ENCODE measurements around the gene NTF3.

NTF3 gene

DNA sequence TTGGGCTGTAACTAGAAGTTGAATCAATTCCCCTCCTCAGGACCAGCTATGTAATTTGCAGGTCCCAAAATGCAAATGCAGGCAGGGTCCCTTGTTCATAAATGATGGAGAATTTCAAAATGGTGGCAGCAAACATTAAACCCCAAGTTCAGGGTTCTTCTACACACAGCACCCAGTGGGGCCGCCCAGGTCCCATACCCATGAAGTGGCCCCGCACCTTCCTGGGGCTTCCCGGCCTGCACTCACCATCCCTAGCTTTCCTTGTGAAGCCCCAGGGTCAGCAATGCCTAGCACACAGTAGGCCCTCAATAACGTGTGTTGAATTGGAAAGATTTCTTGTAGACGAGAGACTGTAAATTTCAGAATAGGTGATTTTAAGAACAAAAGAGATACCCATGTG, 76.0 kb downstream of the NTF3 start:
- no peaks in the 10 kb centered on the region for H3K36me3 Mint-ChIP-seq (ENCODE audit: insufficient read depth)
- no peaks in the 10 kb centered on the region for H3K4me1 Mint-ChIP-seq (ENCODE audit: low read depth in 2 of 2)
- peaks cover 6 to 48% of the 10 kb centered on the region in 2 donors for H3K27me3 Mint-ChIP-seq
- no peak overlapping the region for H3K4me3 Mint-ChIP-seq
- DNase-seq (no peak), ATAC-seq (replicated peaks) (no peak)
- H3K27ac Mint-ChIP-seq, result no peak overlapping the region
- H3K9me3 Mint-ChIP-seq, result no peaks in the 10 kb centered on the region

DNA sequence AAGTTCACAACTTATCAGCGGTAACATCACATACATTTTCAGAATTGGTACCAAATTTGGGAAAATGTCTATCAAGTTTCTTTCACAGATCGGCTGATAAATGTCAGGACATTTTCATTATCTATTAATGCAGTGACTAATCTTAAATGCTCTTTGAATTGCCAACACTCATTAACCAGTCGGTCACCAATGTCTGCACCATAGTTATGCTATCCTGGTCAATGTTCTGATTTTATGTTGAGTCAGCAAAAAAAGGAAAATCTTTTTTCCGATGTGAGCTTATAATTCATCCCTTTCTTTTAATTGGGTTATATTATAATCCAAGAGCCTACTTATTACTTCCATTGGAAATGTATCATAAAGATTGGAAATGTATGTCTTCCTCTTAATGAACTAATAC, 77.2 kb downstream of the NTF3 start:
- H3K27ac Mint-ChIP-seq, result no peak overlapping the region
- peaks cover 0 to 56% of the 10 kb centered on the region in 2 donors for H3K27me3 Mint-ChIP-seq
- no peak overlapping the region for H3K4me3 Mint-ChIP-seq
- no peaks in the 10 kb centered on the region for H3K36me3 Mint-ChIP-seq (ENCODE audit: insufficient read depth)
- DNase-seq (no peak), ATAC-seq (replicated peaks) (no peak)
- no peaks in the 10 kb centered on the region for H3K4me1 Mint-ChIP-seq (ENCODE audit: low read depth in 2 of 2)
- H3K9me3 Mint-ChIP-seq, result no peaks in the 10 kb centered on the region

GRCh38 chr12:5509557-5509956, 77.6 kb downstream of the NTF3 start:
- Mint-ChIP-seq H3K4me3 (no peak overlapping the region), H3K27ac (no peak overlapping the region), H3K36me3 (ENCODE audit: insufficient read depth) (no peaks in the 10 kb centered on the region), H3K9me3 (no peaks in the 10 kb centered on the region), H3K4me1 (ENCODE audit: low read depth in 2 of 2) (no peaks in the 10 kb centered on the region), H3K27me3 (peaks cover 0 to 61% of the 10 kb centered on the region in 2 donors)
- DNase-seq (no peak), ATAC-seq (replicated peaks) (no peak)

DNA sequence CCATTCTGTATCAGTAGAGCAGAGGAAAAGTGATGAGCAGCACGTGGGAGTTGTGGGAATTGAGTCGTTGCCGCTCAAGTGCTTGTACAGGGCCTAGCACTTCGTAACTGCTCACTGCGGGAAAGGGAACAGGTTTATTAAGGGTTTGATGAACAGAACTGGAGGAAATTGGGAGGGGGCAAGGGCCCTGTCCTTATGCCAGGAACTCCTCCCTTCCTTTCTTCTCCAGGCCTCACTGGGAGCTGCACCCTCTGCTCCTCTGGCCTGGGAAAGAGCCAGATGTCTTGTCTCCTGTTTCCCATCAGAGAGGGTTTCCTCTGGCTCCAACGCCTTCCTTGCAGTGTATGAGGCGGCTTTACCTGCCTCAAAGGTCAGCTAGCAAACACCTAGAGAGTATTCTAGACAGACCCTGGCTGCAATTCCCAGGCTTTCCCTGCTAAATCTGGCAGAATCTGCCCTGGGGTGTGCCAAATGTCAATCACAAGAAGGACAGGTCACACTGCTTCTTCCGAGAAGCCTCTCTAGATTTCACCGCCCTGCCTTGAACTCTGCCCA, 78.4 kb downstream of the NTF3 start:
- H3K36me3 Mint-ChIP-seq (ENCODE audit: insufficient read depth), result no peaks in the 10 kb centered on the region
- no peaks in the 10 kb centered on the region for H3K4me1 Mint-ChIP-seq (ENCODE audit: low read depth in 2 of 2)
- DNase-seq (no peak), ATAC-seq (replicated peaks) (no peak)
- H3K27ac Mint-ChIP-seq, result no peak overlapping the region
- H3K27me3 Mint-ChIP-seq, result peaks cover 0 to 62% of the 10 kb centered on the region in 2 donors
- H3K9me3 Mint-ChIP-seq, result no peaks in the 10 kb centered on the region
- no peak overlapping the region for H3K4me3 Mint-ChIP-seq

GRCh38 chr12:5511256-5511643, 79.3 kb downstream of the NTF3 start:
- DNase-seq, result no peak
- H3K27me3 Mint-ChIP-seq, result peaks cover 0 to 58% of the 10 kb centered on the region in 2 donors
- no peaks in the 10 kb centered on the region for H3K4me1 Mint-ChIP-seq (ENCODE audit: low read depth in 2 of 2)
- no peak overlapping the region for H3K4me3 Mint-ChIP-seq
- H3K36me3 Mint-ChIP-seq (ENCODE audit: insufficient read depth), result no peaks in the 10 kb centered on the region
- no peak for ATAC-seq (replicated peaks)
- H3K9me3 Mint-ChIP-seq, result no peaks in the 10 kb centered on the region
- H3K27ac Mint-ChIP-seq, result no peak overlapping the region

DNA sequence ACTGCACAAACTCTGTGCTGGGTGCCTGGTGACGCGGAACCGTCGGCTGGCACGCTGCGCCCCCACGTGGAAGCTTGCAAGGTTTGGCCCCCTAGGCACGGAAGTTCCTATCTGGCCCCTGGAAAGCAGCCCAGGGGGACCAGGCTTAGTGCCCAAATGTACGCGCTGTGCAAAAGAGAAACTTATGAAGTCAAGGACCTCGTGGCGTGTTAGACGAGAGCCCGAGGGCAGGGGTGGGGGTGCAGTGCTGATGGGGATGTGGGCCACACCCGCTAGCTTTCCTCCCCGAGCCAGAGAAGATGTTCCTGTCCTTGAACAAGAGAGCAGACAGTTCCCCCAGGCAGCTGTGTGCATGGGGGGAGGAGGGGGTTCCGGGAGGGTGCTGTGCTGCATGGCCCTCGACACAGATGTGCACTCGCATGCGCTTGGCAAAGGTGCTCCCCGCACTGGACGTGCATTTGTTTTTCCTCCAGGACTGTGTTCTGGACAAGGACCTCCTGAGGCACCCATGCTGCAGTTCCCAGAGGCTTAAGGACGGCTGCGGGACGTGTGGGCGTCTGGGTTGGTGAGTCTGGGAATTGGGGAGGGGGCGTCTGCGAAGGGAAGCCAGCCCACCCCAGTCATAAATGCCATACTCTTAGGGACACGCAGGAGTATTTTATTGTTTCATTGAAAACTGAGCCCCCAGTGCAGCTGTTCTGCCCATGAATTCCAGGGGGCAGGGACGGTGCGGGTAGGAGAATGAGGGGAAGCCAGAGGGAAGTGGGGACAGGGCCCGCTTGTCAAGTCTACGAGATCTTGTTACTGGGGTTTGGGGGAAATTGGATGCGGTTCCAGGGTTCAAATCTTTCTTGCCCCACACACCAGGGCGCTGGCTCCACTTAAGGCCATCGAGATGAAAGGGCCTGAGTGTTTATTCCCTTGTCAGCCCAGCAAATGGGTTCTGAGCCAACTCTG, 80.0 kb downstream of the NTF3 start:
- H3K4me3 Mint-ChIP-seq, result no peak overlapping the region
- ATAC-seq (replicated peaks), result no peak

DNA sequence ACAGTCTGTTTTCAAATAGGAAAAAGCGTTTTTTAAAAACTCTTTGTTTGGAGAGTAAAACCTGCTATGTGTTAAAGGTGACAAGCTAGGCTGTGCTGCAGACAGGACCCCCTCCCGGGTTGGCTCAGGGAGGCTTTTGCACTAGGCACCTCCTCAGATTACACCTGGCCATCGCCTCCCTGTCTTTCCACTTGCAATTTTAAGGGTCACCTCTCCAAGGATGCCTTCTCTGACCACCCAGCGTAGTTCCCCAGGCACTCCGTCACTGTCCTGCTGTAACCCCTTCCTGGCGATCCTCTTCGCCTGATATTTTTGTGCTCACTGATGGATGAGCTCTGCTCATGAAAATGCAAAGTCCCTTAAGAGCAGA, 80.7 kb downstream of the NTF3 start:
- Mint-ChIP-seq H3K4me3 (no peak overlapping the region), H3K27ac (no peak overlapping the region), H3K9me3 (no peaks in the 10 kb centered on the region), H3K36me3 (ENCODE audit: insufficient read depth) (no peaks in the 10 kb centered on the region), H3K4me1 (ENCODE audit: low read depth in 2 of 2) (no peaks in the 10 kb centered on the region), H3K27me3 (peaks cover 0 to 45% of the 10 kb centered on the region in 2 donors)
- DNase-seq, result no peak
- ATAC-seq (replicated peaks), result no peak

More for the DNA sequence above, 80.0 kb downstream of the NTF3 start:
- H3K27me3 Mint-ChIP-seq, result peaks cover 0 to 51% of the 10 kb centered on the region in 2 donors
- H3K27ac Mint-ChIP-seq, result no peak overlapping the region
- no peak for DNase-seq
- no peaks in the 10 kb centered on the region for H3K4me1 Mint-ChIP-seq (ENCODE audit: low read depth in 2 of 2)
- no peaks in the 10 kb centered on the region for H3K36me3 Mint-ChIP-seq (ENCODE audit: insufficient read depth)
- H3K9me3 Mint-ChIP-seq, result no peaks in the 10 kb centered on the region

- H3K36me3 Mint-ChIP-seq (ENCODE audit: insufficient read depth), result no peaks in the 10 kb centered on the region
Measured at GRCh38 chr12:5513406-5513805, 81.5 kb downstream of the NTF3 start.

DNA sequence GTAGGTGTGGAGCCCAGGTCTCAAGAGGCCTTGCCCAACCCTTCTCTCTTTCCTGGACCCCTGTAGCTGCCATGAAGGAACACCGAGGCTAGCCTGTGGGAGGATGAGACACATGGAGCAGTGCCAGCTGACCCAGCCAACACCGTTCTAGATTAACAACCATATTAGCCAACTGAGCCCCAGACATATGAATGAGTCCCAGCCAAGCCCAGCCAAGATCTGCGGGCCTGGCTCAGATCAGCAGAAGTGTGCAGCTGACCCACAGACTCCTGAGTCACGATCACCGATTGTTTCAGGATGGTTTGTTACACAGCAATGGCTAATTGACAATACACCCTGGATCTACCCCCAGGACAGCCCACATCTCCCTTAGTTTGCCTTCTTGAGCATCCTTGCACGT, 82.1 kb downstream of the NTF3 start:
- ATAC-seq (replicated peaks) (no peak), DNase-seq (no peak)
- H3K27ac Mint-ChIP-seq, result no peak overlapping the region

More at GRCh38 chr12:5513406-5513805, 81.5 kb downstream of the NTF3 start:
- Mint-ChIP-seq H3K27ac (no peak overlapping the region), H3K4me3 (no peak overlapping the region), H3K9me3 (no peaks in the 10 kb centered on the region), H3K4me1 (ENCODE audit: low read depth in 2 of 2) (no peaks in the 10 kb centered on the region), H3K27me3 (peaks cover 0 to 38% of the 10 kb centered on the region in 2 donors)
- DNase-seq (no peak), ATAC-seq (replicated peaks) (no peak)

GRCh38 chr12:5514545-5514944, 82.6 kb downstream of the NTF3 start:
- Mint-ChIP-seq H3K4me1 (ENCODE audit: low read depth in 2 of 2) (no peaks in the 10 kb centered on the region), H3K27ac (no peak overlapping the region), H3K36me3 (ENCODE audit: insufficient read depth) (no peaks in the 10 kb centered on the region), H3K27me3 (peaks cover 1 to 38% of the 10 kb centered on the region in 2 donors), H3K4me3 (no peak overlapping the region), H3K9me3 (no peaks in the 10 kb centered on the region)
- ATAC-seq (replicated peaks) (no peak), DNase-seq (no peak)

More for the DNA sequence above, 82.1 kb downstream of the NTF3 start:
- Mint-ChIP-seq H3K36me3 (ENCODE audit: insufficient read depth) (no peaks in the 10 kb centered on the region), H3K9me3 (no peaks in the 10 kb centered on the region), H3K4me3 (no peak overlapping the region), H3K4me1 (ENCODE audit: low read depth in 2 of 2) (no peaks in the 10 kb centered on the region), H3K27me3 (peaks cover 0 to 38% of the 10 kb centered on the region in 2 donors)

- no peak for DNase-seq
Measured at GRCh38 chr12:5515458-5515857, 83.5 kb downstream of the NTF3 start.

DNA sequence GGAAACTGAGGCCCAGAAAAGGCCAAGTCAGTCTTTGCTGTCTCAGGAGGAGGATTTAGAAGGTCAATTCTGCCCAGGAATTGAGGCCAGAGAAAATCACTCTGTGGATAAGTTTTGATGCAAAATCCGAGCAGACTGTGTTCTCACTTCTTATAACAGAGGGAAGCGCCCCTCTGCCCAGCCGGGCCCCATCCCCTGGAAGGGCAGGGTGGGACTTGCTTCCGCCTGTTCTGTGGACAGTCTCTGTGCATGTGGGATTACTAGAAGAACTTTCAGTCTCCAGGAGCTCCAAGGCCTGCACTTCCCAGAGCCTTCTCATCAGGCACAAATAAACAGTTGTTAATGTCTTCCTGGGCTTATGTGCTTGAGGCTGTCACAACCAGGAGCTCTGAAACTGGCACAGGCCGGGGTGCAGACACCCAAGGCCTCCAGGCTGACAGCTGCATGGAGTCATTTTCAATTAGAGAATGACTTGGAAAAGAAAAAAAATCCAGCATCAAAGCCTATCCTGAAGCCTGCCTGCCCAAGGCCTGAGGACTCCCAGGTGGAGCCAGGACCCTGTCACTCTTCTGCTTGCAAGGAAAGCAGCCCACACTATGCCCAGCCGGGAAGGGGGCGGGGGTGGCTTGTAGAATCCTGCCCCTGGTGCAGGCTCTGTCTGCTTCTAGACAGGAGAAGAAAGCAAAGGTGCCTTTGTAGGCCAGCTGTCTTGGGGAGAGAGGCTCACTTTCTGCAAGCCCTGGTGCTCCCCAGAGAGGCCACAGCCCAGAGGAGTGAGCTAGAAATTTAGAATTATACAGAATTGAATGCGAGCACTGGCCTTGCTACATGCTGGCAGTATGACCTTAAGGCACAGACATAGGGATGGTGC, 84.7 kb downstream of the NTF3 start:
- DNase-seq (no peak), ATAC-seq (replicated peaks) (no peak)
- no peaks in the 10 kb centered on the region for H3K4me1 Mint-ChIP-seq (ENCODE audit: low read depth in 2 of 2)
- H3K36me3 Mint-ChIP-seq (ENCODE audit: insufficient read depth), result no peaks in the 10 kb centered on the region
- no peak overlapping the region for H3K4me3 Mint-ChIP-seq
- H3K27ac Mint-ChIP-seq, result no peak overlapping the region
- no peaks in the 10 kb centered on the region for H3K9me3 Mint-ChIP-seq
- H3K27me3 Mint-ChIP-seq, result peaks cover 9 to 30% of the 10 kb centered on the region in 2 donors

More at GRCh38 chr12:5515458-5515857, 83.5 kb downstream of the NTF3 start:
- no peaks in the 10 kb centered on the region for H3K9me3 Mint-ChIP-seq
- no peaks in the 10 kb centered on the region for H3K36me3 Mint-ChIP-seq (ENCODE audit: insufficient read depth)
- no peak for ATAC-seq (replicated peaks)
- no peaks in the 10 kb centered on the region for H3K4me1 Mint-ChIP-seq (ENCODE audit: low read depth in 2 of 2)
- peaks cover 9 to 30% of the 10 kb centered on the region in 2 donors for H3K27me3 Mint-ChIP-seq
- H3K4me3 Mint-ChIP-seq, result no peak overlapping the region
- no peak overlapping the region for H3K27ac Mint-ChIP-seq

DNA sequence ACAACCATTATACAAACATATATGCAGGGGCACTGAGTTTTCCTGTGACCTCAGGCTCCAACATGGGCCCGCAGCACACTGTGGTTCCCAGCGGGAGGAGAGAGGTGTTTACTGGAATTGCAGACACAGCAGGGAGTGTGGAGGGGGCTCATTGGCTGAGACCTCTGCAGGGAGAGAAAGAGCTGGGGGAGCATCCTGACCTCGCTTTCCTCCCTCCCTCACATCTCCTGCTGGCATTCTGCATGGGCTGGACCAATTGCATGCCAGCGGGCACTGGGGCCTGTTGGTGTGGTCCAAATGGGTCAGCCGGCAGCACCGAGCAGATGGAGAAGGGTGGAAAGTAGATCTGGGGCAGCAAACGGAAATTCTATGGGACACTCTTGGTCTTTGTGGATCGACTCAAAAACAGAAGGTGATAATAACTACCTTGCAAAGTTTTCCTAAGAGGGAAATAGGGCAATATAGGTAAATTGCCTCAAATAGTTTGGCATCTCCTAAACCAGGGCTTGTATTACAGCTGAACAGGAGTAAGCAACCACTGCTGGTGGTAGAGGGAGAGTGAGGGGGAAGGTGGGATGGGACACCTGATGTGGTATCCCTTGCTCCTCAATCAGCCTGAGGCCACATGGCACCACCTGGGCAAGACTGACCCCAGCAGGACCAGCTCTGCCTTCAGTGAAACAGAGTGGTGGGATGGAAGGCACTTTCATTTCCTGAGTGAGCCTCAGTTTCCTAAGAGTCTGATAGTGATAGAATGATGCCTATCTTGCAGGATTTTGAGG, 86.9 kb downstream of the NTF3 start:
- no peak for DNase-seq
- Mint-ChIP-seq H3K4me3 (no peak overlapping the region), H3K36me3 (ENCODE audit: insufficient read depth) (no peaks in the 10 kb centered on the region), H3K27me3 (peaks cover 9 to 31% of the 10 kb centered on the region in 2 donors), H3K27ac (no peak overlapping the region), H3K9me3 (no peaks in the 10 kb centered on the region), H3K4me1 (ENCODE audit: low read depth in 2 of 2) (no peaks in the 10 kb centered on the region)
- no peak for ATAC-seq (replicated peaks)

All from effector memory CD8-positive, alpha-beta T cell (primary cell).